Measurements from ENCODE around the gene C1QTNF1.

C1QTNF1 gene

DNA sequence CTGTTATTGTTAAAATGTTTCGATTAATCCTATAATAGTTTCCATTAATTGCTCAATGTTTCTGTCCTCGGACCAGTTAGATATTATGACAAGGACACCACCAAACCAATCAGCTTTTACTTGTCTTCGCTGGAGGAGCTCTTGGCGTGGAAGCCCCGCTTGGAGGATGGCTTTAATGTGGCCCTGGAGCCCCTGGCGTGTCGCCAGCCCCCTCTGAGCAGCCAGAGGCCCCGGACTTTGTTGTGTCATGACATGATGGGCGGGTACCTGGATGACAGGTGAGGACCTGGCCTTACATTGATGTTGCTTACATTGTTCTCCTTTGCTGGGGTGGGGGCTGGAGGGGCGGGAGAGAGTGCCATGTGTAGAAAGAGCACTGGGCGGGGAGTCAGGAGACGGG, 53.6 kb downstream of the C1QTNF1 start:
- no peaks in the 10 kb centered on the region for H3K9me3 ChIP-seq (ENCODE audit: severe bottlenecking)
- H3K4me3 ChIP-seq (ENCODE audit: low read depth, low read length) = no peak overlapping the region
- TF ChIP-seq, protein P1, sequence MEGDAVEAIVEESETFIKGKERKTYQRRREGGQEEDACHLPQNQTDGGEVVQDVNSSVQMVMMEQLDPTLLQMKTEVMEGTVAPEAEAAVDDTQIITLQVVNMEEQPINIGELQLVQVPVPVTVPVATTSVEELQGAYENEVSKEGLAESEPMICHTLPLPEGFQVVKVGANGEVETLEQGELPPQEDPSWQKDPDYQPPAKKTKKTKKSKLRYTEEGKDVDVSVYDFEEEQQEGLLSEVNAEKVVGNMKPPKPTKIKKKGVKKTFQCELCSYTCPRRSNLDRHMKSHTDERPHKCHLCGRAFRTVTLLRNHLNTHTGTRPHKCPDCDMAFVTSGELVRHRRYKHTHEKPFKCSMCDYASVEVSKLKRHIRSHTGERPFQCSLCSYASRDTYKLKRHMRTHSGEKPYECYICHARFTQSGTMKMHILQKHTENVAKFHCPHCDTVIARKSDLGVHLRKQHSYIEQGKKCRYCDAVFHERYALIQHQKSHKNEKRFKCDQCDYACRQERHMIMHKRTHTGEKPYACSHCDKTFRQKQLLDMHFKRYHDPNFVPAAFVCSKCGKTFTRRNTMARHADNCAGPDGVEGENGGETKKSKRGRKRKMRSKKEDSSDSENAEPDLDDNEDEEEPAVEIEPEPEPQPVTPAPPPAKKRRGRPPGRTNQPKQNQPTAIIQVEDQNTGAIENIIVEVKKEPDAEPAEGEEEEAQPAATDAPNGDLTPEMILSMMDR (IDR thresholded peaks at IDR 0.05; ENCODE audit: low read depth, low read length) = no peak
- H3K36me3 ChIP-seq = peaks cover 59% of the 10 kb centered on the region
- DNase-seq = no peak
- no peaks in the 10 kb centered on the region for H3K27me3 ChIP-seq (ENCODE audit: insufficient read depth, low read depth, severe bottlenecking)
- H3K27ac ChIP-seq = no peak overlapping the region

DNA sequence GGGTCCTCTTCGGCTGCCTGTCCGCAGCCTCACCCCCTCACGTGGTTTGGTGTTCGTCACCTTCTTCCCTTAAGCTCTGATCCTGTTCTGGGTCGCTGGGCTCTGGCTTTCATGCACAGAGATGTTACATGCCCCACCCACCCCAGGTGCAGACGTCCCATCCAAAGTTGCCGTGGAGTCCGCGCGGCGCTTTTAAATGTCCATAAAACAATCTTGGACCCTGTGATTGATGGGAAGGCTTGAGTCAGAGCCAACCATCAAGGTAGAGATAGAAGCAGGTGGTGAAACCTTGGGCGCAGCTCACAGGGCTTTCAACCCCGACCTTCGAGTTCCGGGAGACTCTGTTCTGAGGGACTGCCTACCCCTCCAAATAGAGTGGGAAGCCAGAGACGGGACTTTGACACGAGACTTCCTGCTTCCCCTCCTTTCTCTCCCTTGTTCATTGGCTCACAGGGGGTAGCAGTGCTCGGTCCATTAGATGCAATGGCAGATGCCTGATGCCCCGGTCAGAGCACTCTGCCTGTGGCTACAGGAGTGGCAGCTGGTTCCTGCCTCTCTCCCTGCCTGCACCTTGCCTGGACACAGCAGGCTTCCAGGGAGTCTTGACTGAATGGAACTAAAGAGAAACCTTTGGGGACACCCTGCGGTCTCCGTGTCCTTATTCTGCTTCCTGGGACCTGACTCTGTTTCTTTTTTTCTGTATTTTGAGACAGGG, 54.7 kb downstream of the C1QTNF1 start:
- no peak for DNase-seq
- Histone ChIP-seq H3K27ac (no peak overlapping the region), H3K9me3 (ENCODE audit: severe bottlenecking) (no peaks in the 10 kb centered on the region), H3K4me3 (ENCODE audit: low read depth, low read length) (no peak overlapping the region), H3K36me3 (peaks cover 70% of the 10 kb centered on the region), H3K27me3 (ENCODE audit: insufficient read depth, low read depth, severe bottlenecking) (no peaks in the 10 kb centered on the region)
- TF ChIP-seq, protein P1 (IDR thresholded peaks at IDR 0.05; ENCODE audit: low read depth, low read length) = no peak

DNA sequence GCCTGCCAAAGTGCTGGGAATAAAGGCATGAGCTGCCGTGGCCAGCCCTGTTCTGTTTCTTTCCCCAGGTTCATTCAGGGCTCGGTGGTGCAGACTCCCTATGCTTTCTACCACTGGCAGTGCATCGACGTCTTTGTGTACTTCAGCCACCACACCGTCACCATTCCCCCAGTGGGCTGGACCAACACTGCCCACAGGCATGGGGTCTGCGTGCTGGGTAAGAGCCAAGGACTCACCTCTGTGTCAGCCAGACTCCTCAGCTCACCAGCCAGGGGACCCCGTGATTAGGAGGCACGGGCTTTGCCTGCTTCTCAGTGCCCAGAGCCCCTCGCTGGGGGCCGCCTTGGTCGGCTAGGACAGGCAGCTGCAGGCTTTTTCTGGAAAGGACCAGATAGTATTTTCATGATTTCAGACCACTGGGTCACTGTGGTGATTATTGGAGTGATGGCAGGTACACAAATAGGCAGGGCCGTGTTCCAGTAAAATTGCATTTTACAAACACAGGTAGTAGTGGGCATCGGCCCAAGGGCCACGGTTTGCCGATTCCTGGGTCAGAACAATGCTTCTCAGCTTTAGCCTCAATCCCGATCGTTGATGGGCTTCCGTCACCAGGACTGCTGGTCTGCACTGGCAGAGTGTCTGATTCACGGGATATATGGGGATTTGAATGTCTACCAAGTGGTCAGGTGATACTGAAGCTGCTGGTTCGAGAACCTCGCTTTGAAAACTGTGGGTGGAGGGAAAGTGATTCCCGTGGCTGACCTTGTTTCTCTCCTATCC, 55.6 kb downstream of the C1QTNF1 start:
- H3K9me3 ChIP-seq (ENCODE audit: severe bottlenecking) = no peaks in the 10 kb centered on the region
- H3K36me3 ChIP-seq = peaks cover 77% of the 10 kb centered on the region
- no peak for DNase-seq
- H3K27me3 ChIP-seq (ENCODE audit: insufficient read depth, low read depth, severe bottlenecking) = no peaks in the 10 kb centered on the region
- H3K4me3 ChIP-seq (ENCODE audit: low read depth, low read length) = no peak overlapping the region
- TF ChIP-seq, protein P1 (IDR thresholded peaks at IDR 0.05; ENCODE audit: low read depth, low read length) = no peak
- no peak overlapping the region for H3K27ac ChIP-seq

DNA sequence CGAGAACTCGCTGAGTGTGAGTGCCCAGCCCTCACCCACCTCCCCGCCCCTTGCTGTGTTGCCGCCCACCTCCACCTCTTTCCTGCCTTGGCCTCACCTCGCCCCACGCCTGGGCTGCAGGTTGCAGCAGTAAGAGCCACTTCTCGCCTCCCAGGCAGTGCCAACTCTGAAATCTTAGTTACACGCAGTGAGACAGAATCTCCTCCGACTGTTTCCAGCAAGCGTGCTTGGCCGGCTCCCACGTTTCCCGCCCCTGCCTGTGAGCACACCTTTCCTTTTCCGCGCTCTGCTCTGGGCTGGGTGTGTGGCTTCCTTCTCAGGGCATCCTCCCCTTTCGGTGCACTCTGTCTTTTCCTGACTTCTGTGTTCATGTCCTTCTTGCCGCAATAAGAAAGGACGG, 56.4 kb downstream of the C1QTNF1 start:
- Histone ChIP-seq H3K9me3 (ENCODE audit: severe bottlenecking) (no peaks in the 10 kb centered on the region), H3K27ac (no peak overlapping the region), H3K36me3 (peaks cover 85% of the 10 kb centered on the region), H3K27me3 (ENCODE audit: insufficient read depth, low read depth, severe bottlenecking) (no peaks in the 10 kb centered on the region), H3K4me3 (ENCODE audit: low read depth, low read length) (no peak overlapping the region)
- TF ChIP-seq, protein P1 (IDR thresholded peaks at IDR 0.05; ENCODE audit: low read depth, low read length) = no peak
- no peak for DNase-seq

DNA sequence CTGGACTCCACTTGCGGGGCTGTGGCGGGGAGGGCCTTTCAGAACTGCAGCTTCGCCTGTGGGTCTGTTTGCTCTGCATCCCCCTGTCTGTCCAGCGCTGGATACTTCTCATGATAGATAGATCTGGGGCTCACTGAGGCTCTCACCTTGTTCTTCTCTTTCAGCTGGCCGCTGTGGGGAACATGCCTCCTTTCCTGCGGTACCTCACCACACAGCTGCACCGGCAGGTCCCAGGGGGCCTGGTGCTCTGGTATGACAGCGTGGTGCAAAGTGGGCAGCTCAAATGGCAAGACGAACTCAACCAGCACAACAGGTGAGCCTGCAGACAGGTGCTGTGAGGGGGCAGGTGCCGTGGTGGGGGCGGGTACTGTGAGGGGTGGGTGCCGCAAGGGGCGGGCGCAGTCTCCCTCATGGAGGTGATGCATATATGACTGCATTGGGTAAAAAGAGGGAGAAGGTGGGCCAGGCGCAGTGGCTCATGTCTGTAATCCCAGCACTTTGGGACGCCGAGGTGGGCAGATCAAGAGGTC, 56.9 kb downstream of the C1QTNF1 start:
- TF ChIP-seq, protein P1 (IDR thresholded peaks at IDR 0.05; ENCODE audit: low read depth, low read length) = no peak
- no peak for DNase-seq

More for the DNA sequence above, 56.9 kb downstream of the C1QTNF1 start:
- H3K27me3 ChIP-seq (ENCODE audit: insufficient read depth, low read depth, severe bottlenecking) = no peaks in the 10 kb centered on the region
- no peak overlapping the region for H3K27ac ChIP-seq
- no peak overlapping the region for H3K4me3 ChIP-seq (ENCODE audit: low read depth, low read length)
- H3K36me3 ChIP-seq = peaks cover 90% of the 10 kb centered on the region
- H3K9me3 ChIP-seq (ENCODE audit: severe bottlenecking) = no peaks in the 10 kb centered on the region

Data from WERI-Rb-1 (cell line).